H9 (cell line): ENCODE results near the gene PXK. TPM values are rescaled to one million over a fixed set of nuclear protein-coding genes. Genes with fewer than 3 reads are reported as not detected.
A peak's percentile ranks its signal among the peaks of the same experiment; 100 is the strongest.

ENCODE experiments used
- DNase-seq: peaks from one replicate; pipeline ENCODE4 v3.0.0-alpha.2; 2017
- H2AFZ ChIP-seq: one replicate; pipeline ENCODE4 v1.6.1; 2013; ENCODE audit warnings: mild to moderate bottlenecking, low read length, control low read depth, moderate library complexity
- H2AK5ac ChIP-seq: 2 replicates; pipeline ENCODE4 v1.6.1; 2013; ENCODE audit warnings: low read length, control low read depth, mixed read lengths; ENCODE audit not compliant: insufficient read length
- H2BK120ac ChIP-seq: one replicate; pipeline ENCODE4 v1.6.1; 2013; ENCODE audit warnings: low read depth, mild to moderate bottlenecking, low read length, control low read depth, inconsistent platforms; ENCODE audit not compliant: poor library complexity, severe bottlenecking
- H2BK12ac ChIP-seq: 2 replicates; pipeline ENCODE4 v1.6.1; 2013; ENCODE audit warnings: low read length, control low read depth, mixed read lengths, low read depth; ENCODE audit not compliant: insufficient read length
- H2BK15ac ChIP-seq: 2 replicates; pipeline ENCODE4 v1.6.1; 2013; ENCODE audit warnings: low read depth, low read length, control low read depth
- H2BK20ac ChIP-seq: one replicate; pipeline ENCODE4 v1.6.1; 2013; ENCODE audit warnings: low read depth, mild to moderate bottlenecking, low read length, control low read depth, inconsistent platforms; ENCODE audit not compliant: poor library complexity, severe bottlenecking
- H2BK5ac ChIP-seq: 2 replicates; pipeline ENCODE4 v1.6.1; 2013; ENCODE audit warnings: low read length, control low read depth, mixed read lengths; ENCODE audit not compliant: insufficient read length
- H3K14ac ChIP-seq: 2 replicates; pipeline ENCODE4 v1.6.1; 2013; ENCODE audit warnings: low read length, control low read depth; ENCODE audit not compliant: insufficient read depth
- H3K18ac ChIP-seq: 2 replicates; pipeline ENCODE4 v1.6.1; 2013; ENCODE audit warnings: low read depth, mild to moderate bottlenecking, mixed read lengths, low read length, control low read depth; ENCODE audit not compliant: insufficient read length
- H3K23ac ChIP-seq: 2 replicates; pipeline ENCODE4 v1.6.1; 2013; ENCODE audit warnings: low read length, control low read depth, mixed read lengths, low read depth; ENCODE audit not compliant: insufficient read length
- H3K23me2 ChIP-seq: 2 replicates; pipeline ENCODE4 v1.6.1; 2013; ENCODE audit warnings: low read depth, mild to moderate bottlenecking, mixed read lengths, low read length, control low read depth; ENCODE audit not compliant: insufficient read length, poor library complexity, severe bottlenecking
- H3K27ac ChIP-seq: 2 replicates; pipeline ENCODE4 v1.5.1; 2013; ENCODE audit warnings: low read length, control low read depth, mixed read lengths, low read depth; ENCODE audit not compliant: insufficient read length
- H3K27me3 ChIP-seq: 2 replicates; pipeline ENCODE4 v1.6.1; 2013; ENCODE audit warnings: low read length, control low read depth, inconsistent platforms; ENCODE audit not compliant: insufficient read depth
- H3K4ac ChIP-seq: 2 replicates; pipeline ENCODE4 v1.6.1; 2013; ENCODE audit warnings: low read depth, mild to moderate bottlenecking, control low read depth, inconsistent platforms, low read length, moderate library complexity
- H3K4me1 ChIP-seq: 2 replicates; pipeline ENCODE4 v1.6.1; 2013; ENCODE audit warnings: low read length, control low read depth, inconsistent platforms; ENCODE audit not compliant: insufficient read depth
- H3K4me2 ChIP-seq: 2 replicates; pipeline ENCODE4 v1.6.1; 2013; ENCODE audit warnings: low read length, control low read depth, mixed read lengths; ENCODE audit not compliant: insufficient read length, insufficient read depth
- H3K56ac ChIP-seq: 2 replicates; pipeline ENCODE4 v1.6.1; 2013; ENCODE audit warnings: low read depth, mild to moderate bottlenecking, mixed read lengths, low read length, control low read depth; ENCODE audit not compliant: insufficient read length
- H3K79me1 ChIP-seq: 2 replicates; pipeline ENCODE4 v1.6.1; 2013; ENCODE audit warnings: low read depth, mild to moderate bottlenecking, moderate library complexity, low read length, control low read depth, inconsistent platforms; ENCODE audit not compliant: insufficient read depth, poor library complexity, severe bottlenecking
- H3K79me2 ChIP-seq: 2 replicates; pipeline ENCODE4 v1.6.1; 2013; ENCODE audit warnings: low read length, control low read depth, inconsistent platforms; ENCODE audit not compliant: insufficient read depth
- H3K9ac ChIP-seq: 2 replicates; pipeline ENCODE4 v1.6.1; 2013; ENCODE audit warnings: low read length, control low read depth, mixed read lengths; ENCODE audit not compliant: insufficient read length; ENCODE audit errors: extremely low read depth
- H3K9me3 ChIP-seq: one replicate; pipeline ENCODE4 v1.6.1; 2013; ENCODE audit warnings: low read depth, low read length, inconsistent platforms; ENCODE audit not compliant: control insufficient read depth
- H3T11ph ChIP-seq: one replicate; pipeline ENCODE4 v1.6.1; 2013; ENCODE audit warnings: mild to moderate bottlenecking, low read length, control low read depth, inconsistent platforms
- H4K20me1 ChIP-seq: one replicate; pipeline ENCODE4 v1.6.1; 2013; ENCODE audit not compliant: control insufficient read depth, insufficient read length, insufficient read depth
- H4K5ac ChIP-seq: 2 replicates; pipeline ENCODE4 v1.6.1; 2013; ENCODE audit warnings: low read depth, mild to moderate bottlenecking, mixed read lengths, low read length, control low read depth; ENCODE audit not compliant: insufficient read length
- H4K8ac ChIP-seq: replicated peaks from 2 replicates; pipeline ENCODE4 v1.6.1; 2013; ENCODE audit warnings: low read length, control low read depth, mixed read lengths, low read depth; ENCODE audit not compliant: insufficient read length
- H4K91ac ChIP-seq: 2 replicates; pipeline ENCODE4 v1.6.1; 2013; ENCODE audit warnings: low read depth, mild to moderate bottlenecking, moderate library complexity, mixed read lengths, low read length, control low read depth; ENCODE audit not compliant: insufficient read length
- H3K27ac Mint-ChIP-seq, 3 experiments: 2 replicates in 2 of 3; 3 replicates in 1 of 3; pipeline ENCODE4 v1.8.0; 2020 to 2021; ENCODE audit warnings: mixed read lengths in 3 of 3, mild to moderate bottlenecking in 1 of 3, moderate library complexity in 1 of 3
- H3K27me3 Mint-ChIP-seq: 2 replicates; pipeline ENCODE4 v1.8.0; 2021; ENCODE audit warnings: low read depth, mild to moderate bottlenecking, moderate library complexity, mixed read lengths
- H3K36me3 Mint-ChIP-seq, 3 experiments: 2 replicates in 2 of 3; 3 replicates in 1 of 3; pipeline ENCODE4 v1.8.0; 2020 to 2021; ENCODE audit warnings: low read depth in 3 of 3, mixed read lengths in 3 of 3; ENCODE audit not compliant: insufficient read depth in 1 of 3
- H3K4me1 Mint-ChIP-seq, 2 experiments: 2 replicates each; pipeline ENCODE4 v1.8.0; 2020; ENCODE audit warnings: mixed read lengths in 2 of 2
- H3K4me3 Mint-ChIP-seq, 2 experiments: 2 replicates in 1 of 2; 3 replicates in 1 of 2; pipeline ENCODE4 v1.8.0; 2020 to 2021; ENCODE audit warnings: mild to moderate bottlenecking in 2 of 2, mixed read lengths in 2 of 2, moderate library complexity in 1 of 2
- H3K9me3 Mint-ChIP-seq, 2 experiments: 2 replicates in 1 of 2; 3 replicates in 1 of 2; pipeline ENCODE4 v1.8.0; 2020; ENCODE audit warnings: mild to moderate bottlenecking in 2 of 2, mixed read lengths in 2 of 2, moderate library complexity in 1 of 2
- CTCF ChIP-seq: fragments of 200-600 bp; sonication (generic); conservative IDR thresholded peaks from 3 replicates; pipeline ENCODE4 v1.8.0; 2021; ENCODE audit warnings: antibody characterized with exemption, mild to moderate bottlenecking
- WGBS: extraction: QIAGEN DNeasy Blood & Tissue Kit; methylation state at CpG from one replicate; pipeline ENCODE4 v1.1.7; 2013; ENCODE audit warnings: missing lambda C conversion rate, low lambda C conversion rate, mixed read lengths; ENCODE audit not compliant: insufficient read length; ENCODE audit errors: extremely low coverage; 5-methylcytosine and 5-hydroxymethylcytosine counted together
- total RNA-seq: library from RNA; stranded (reverse); gene quantifications from 2 replicates; pipeline ENCODE4 v1.2.1, GENCODE V29; 2021

The PXK gene
- total RNA-seq, 1 experiment from 2014 or later, result 3.3 TPM

GRCh38 chr3:58322793-58323192 is 9.9 kb upstream of the PXK start:
- Histone ChIP-seq H2BK15ac (no peak overlapping the region), H3K27me3 (no peaks in the 10 kb centered on the region), H2BK12ac (no peak overlapping the region), H4K8ac (no peak overlapping the region), H4K91ac (no peak overlapping the region), H3K4ac (no peak overlapping the region), H3K4me1 (peaks cover 7% of the 10 kb centered on the region; the same call in 1 of the 2 replicates), H2BK20ac (no peak overlapping the region), H2BK5ac (no peak overlapping the region), H3K79me2 (no peaks in the 10 kb centered on the region), H3T11ph (no peak overlapping the region), H2AK5ac (no peak overlapping the region), H2AFZ (no peak overlapping the region), H3K9ac (no peak overlapping the region), H3K27ac (no peak overlapping the region), H3K79me1 (no peaks in the 10 kb centered on the region), H2BK120ac (no peak overlapping the region), H3K4me2 (no peak overlapping the region), H3K23me2 (no peaks in the 10 kb centered on the region), H3K9me3 (no peaks in the 10 kb centered on the region), H3K23ac (no peak overlapping the region), H3K14ac (no peak overlapping the region), H4K5ac (no peak overlapping the region), H3K18ac (no peak overlapping the region), H4K20me1 (no peaks in the 10 kb centered on the region), H3K56ac (no peak overlapping the region)
- no peak for TF ChIP-seq CTCF
- DNase-seq, result no peak
- no peaks in the 10 kb centered on the region for H3K9me3 Mint-ChIP-seq
- no peak overlapping the region for H3K4me3 Mint-ChIP-seq
- WGBS, result no CpG with 5 or more reads among the region's 1 CpG
- peaks cover 2 to 28% (median 20%) of the 10 kb centered on the region in 3 experiments; a peak in 6 of 7 replicates for H3K36me3 Mint-ChIP-seq
- peak overlapping the region in 1 of 3 experiments; percentile 44; a peak in 1 of 7 replicates for H3K27ac Mint-ChIP-seq
- H3K27me3 Mint-ChIP-seq, result no peaks in the 10 kb centered on the region; the same call in 1 of the 2 replicates
- H3K4me1 Mint-ChIP-seq, result peaks cover 22 to 32% of the 10 kb centered on the region in 2 experiments
